Fibroblast of pulmonary artery (primary cell): ENCODE measurements around the gene FARP2.

Experiments
- DNase-seq: peaks from one replicate; pipeline ENCODE4 v3.0.0-alpha.2; 2010; ENCODE audit warnings: low read depth
- H3K4me3 ChIP-seq: replicated peaks from 2 replicates; pipeline ENCODE4 v1.5.1; 2011; ENCODE audit warnings: low read depth, mild to moderate bottlenecking, control low read depth, low read length, moderate library complexity
- TF ChIP-seq, protein P1 (sequence below): IDR thresholded peaks from 2 replicates; pipeline ENCODE4 v1.5.1; 2011; ENCODE audit warnings: mild to moderate bottlenecking, control low read depth, low read length, inconsistent platforms; ENCODE audit errors: missing control alignments

Gene FARP2

DNA sequence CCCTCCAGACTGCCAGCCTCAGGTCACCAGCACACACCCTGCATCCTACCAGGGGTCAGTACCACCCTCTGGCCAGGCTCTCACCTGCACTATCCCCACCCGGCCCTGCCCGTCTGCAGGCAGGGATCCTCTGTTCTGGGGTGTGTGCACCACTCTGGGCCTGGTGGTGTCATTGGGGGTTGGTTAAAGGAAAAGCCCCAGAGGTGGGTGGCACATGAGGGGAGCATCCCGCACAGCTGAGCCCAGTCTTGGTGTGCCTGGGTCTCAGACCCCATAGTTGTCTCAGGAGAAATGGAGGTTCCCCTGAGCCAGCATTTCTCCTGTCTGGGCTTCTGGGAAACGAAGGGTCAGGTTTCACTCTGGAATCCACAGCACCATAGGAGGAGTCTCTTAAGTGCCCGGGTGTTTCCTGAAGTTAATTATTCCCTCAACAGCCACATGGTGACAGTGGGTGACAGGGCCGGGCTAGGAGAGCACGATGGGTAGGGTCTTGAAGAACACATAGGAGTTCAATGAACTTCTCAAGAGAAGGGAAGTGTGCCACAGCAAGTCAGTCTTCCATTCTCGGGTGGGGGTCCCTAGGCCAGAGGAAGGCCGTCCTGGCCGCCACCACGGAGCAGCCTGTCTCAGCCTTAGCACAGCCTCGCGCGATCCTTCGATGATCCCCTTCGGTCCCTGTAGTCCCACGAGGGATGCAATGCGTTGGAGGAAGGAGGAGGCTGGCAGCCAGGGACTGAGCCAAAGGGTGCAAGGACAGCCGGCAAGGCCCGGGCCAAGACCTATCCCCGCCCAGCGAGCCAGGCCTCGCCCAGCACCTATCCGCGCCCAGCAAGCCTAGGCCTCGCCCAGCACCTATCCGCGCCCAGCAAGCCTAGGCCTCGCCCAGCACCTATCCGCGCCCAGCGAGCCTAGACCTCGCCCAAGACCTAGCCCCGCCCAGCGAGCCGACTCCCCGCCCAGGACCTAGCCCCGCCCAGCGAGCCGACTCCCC lies 1.1 kb upstream of the FARP2 start:
- TF ChIP-seq, protein P1, sequence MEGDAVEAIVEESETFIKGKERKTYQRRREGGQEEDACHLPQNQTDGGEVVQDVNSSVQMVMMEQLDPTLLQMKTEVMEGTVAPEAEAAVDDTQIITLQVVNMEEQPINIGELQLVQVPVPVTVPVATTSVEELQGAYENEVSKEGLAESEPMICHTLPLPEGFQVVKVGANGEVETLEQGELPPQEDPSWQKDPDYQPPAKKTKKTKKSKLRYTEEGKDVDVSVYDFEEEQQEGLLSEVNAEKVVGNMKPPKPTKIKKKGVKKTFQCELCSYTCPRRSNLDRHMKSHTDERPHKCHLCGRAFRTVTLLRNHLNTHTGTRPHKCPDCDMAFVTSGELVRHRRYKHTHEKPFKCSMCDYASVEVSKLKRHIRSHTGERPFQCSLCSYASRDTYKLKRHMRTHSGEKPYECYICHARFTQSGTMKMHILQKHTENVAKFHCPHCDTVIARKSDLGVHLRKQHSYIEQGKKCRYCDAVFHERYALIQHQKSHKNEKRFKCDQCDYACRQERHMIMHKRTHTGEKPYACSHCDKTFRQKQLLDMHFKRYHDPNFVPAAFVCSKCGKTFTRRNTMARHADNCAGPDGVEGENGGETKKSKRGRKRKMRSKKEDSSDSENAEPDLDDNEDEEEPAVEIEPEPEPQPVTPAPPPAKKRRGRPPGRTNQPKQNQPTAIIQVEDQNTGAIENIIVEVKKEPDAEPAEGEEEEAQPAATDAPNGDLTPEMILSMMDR, result no peak
- peak overlapping the region; percentile 20 for H3K4me3 ChIP-seq
- DNase-seq, result peak; percentile 79

DNA sequence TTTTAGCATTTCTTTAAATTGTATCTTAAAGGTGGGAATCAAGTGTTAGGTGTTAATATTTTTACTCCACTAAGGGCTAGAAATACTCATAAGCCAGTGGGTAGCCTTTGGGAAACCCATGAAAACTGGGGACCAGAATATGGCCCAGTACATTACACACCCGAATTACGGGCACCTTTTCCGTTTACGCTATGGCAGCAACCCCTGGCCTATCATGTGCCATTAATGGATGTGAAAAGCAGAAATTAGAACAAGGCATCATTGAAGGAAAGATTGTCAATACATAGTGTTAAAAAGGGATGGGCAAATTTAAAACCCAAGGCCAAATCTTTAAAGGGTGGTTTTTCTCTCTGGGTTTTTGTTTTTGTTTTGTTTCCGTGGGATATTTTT lies 781 bp downstream of the FARP2 start:
- TF ChIP-seq, protein P1, result no peak
- H3K4me3 ChIP-seq, result peak overlapping the region; percentile 87
- DNase-seq, result no peak

DNA sequence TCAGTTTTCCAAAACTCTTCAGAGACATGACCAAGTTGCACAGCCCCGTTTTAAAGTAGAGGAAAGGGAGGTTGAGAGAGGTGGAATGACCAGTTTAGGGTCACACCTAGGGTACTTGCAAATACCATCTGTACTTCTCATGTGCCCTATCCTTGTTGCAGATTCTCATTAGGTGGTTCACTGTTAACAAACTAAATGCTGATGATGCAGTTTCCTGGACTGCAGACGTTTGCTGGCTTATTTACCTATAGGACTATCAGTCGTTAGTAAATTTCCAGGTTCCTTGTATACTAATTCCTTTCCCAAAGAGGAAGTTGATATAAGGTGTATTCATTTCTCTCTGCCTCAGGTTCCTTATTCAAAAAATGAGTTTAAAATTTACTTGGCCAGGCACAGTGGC lies 1.4 kb downstream of the FARP2 start:
- DNase-seq, result no peak
- H3K4me3 ChIP-seq, result peak overlapping the region; percentile 87

DNA sequence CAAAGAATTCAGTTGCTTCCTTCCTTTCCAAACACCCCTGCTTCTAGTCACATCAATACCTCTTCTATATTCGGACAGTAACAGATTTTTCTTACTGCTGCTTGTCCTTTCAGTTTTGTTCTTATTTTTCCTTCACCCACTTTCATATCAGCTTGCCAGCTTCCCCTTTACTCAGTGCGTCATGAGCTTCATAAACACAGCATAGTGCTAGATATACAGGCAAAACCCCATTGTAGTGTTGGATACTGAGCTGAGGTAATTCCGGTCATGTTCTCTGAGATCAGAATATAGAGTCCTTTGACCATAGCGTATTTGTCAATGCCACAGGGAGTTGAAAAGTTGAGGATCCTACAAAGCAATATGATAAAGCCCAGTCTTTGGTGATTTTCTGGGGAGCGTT lies 2.4 kb downstream of the FARP2 start:
- H3K4me3 ChIP-seq, result no peak overlapping the region
- TF ChIP-seq, protein P1, result no peak
- DNase-seq, result peak; percentile 22

More for the DNA sequence above, 1.4 kb downstream of the FARP2 start:
- TF ChIP-seq, protein P1, result no peak

DNA sequence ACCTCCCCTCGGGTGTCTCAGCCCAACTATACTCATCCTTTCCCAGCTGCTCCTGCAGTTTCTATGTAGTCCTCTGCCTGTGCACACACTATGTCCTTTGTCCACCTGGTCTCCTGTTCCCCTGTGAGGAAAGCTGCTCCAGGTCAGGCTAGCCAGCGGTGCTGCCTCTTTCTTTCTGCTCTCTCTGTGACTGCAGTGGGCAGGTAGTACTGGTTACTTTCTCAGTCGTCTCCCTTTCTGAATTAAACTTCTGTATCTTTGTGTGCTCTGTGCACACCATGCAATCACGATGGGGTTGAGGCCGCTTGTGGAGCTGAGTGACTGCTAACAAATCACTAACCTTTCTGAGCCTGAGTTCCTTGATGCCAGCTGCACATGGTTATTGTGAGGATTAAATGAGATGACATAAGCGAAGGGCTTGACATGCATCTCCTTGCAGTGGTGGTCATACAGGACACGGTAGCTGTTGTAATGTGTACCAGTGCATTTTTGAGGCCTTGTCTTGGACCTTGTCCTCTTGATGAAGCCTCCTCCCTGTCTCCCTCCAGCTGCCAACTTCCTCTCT lies 3.5 kb downstream of the FARP2 start:
- no peak overlapping the region for H3K4me3 ChIP-seq
- no peak for DNase-seq
- TF ChIP-seq, protein P1, result no peak

DNA sequence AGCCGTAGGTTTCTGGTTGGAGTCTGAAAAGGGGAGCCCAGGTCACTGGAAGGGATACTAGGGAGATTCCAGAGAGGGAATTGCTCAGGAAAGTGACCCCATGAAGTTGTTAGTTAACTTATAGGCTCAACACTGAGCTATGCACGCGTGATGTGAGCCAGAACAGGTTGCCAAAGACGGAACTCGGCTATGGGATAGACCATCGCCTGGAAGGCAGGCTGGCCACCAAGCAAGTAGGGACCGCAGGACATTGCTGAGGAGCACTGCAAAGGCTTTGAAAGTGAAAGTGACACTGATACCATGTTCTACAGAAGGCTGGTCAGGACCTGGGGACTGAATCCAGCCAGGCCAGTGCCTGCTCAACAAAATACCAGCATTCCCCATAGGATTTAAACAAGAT lies 7.3 kb downstream of the FARP2 start:
- no peak overlapping the region for H3K4me3 ChIP-seq
- DNase-seq, result no peak
- TF ChIP-seq, protein P1, result no peak

DNA sequence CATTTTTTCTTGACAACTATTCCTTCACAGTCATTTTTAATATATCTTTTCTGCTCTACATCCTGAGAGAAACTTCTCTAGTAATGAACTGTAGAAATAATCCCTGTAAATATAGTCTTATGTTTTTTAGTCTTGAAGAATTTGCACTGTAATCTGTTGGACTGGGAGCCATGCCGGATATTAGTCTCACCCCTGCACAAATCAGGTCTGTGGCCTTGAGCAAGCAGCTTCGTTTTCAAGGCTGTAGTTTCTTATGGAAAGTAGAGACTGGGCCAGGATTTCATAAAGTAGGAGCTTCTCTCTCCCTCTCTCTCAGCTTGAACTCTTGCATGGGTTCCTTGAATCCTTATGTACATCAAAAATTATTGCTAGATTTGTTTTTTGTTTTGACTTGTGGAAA lies 8.7 kb downstream of the FARP2 start:
- TF ChIP-seq, protein P1, result no peak
- no peak overlapping the region for H3K4me3 ChIP-seq
- no peak for DNase-seq
